CD14-positive monocyte (primary cell): Measurements from ENCODE around the gene BLID. TPM values are rescaled to one million over a fixed set of nuclear protein-coding genes. Genes with fewer than 3 reads are reported as not detected.

Experiments used
- DNase-seq, 3 donors: peaks; one replicate each; pipeline ENCODE4 v3.0.0-alpha.2; 2011 to 2022
- H2AFZ ChIP-seq: 2 replicates; pipeline ENCODE4 v1.6.0; 2012; ENCODE audit warnings: mild to moderate bottlenecking, low read depth, low read length, inconsistent platforms; ENCODE audit not compliant: insufficient read depth, poor library complexity, severe bottlenecking
- H3K27ac ChIP-seq, 2 donors: 1 replicate in 1 of 2; 2 replicates in 1 of 2; pipeline ENCODE4 v1.5.1; 2012 to 2013; ENCODE audit warnings: low read length in 2 of 2, control low read depth in 1 of 2, inconsistent platforms in 1 of 2, low read depth in 1 of 2, mild to moderate bottlenecking in 1 of 2
- H3K27me3 ChIP-seq, 2 donors: one replicate each; pipeline versions ENCODE4 v1.6.0 to v1.6.1; 2011 to 2013; ENCODE audit warnings: low read length in 2 of 2; ENCODE audit not compliant: control insufficient read depth in 2 of 2, insufficient read depth in 2 of 2
- H3K36me3 ChIP-seq, 2 donors: replicated peaks in 1 of 2; 1 replicate in 1 of 2; 2 replicates in 1 of 2; pipeline versions ENCODE4 v1.5.1 to v1.6.1; 2012 to 2013; ENCODE audit warnings: low read length in 2 of 2, control low read depth in 1 of 2, inconsistent platforms in 1 of 2, mild to moderate bottlenecking in 1 of 2; ENCODE audit not compliant: insufficient read depth in 2 of 2, control insufficient read depth in 1 of 2
- H3K4me1 ChIP-seq, 2 donors: 1 replicate in 1 of 2; 2 replicates in 1 of 2; pipeline versions ENCODE4 v1.5.1 to v1.6.1; 2012 to 2013; ENCODE audit warnings: low read length in 2 of 2, control low read depth in 1 of 2, inconsistent platforms in 1 of 2, mild to moderate bottlenecking in 1 of 2, moderate library complexity in 1 of 2; ENCODE audit not compliant: insufficient read depth in 2 of 2, control insufficient read depth in 1 of 2
- H3K4me2 ChIP-seq: replicated peaks from 2 replicates; pipeline ENCODE3; 2012; ENCODE audit warnings: low read length, moderate library complexity, mild to moderate bottlenecking; ENCODE audit not compliant: poor library complexity, severe bottlenecking; ENCODE audit errors: extremely low read depth
- H3K4me3 ChIP-seq, 3 experiments: fragments of 200-600 bp in 1 of 3; sonication (generic) in 1 of 3; replicated peaks in 1 of 3; 1 replicate in 2 of 3; 2 replicates in 1 of 3; pipeline ENCODE4 v1.5.1; 2011 to 2013; ENCODE audit warnings: low read length in 3 of 3, mild to moderate bottlenecking in 3 of 3, control low read depth in 2 of 3, low read depth in 2 of 3, inconsistent platforms in 1 of 3, moderate library complexity in 1 of 3
- H3K79me2 ChIP-seq: 2 replicates; pipeline ENCODE4 v1.6.0; 2012; ENCODE audit warnings: mild to moderate bottlenecking, control low read depth, inconsistent platforms, low read length, moderate library complexity; ENCODE audit not compliant: insufficient read depth
- H3K9ac ChIP-seq: 2 replicates; pipeline ENCODE4 v1.6.0; 2017; ENCODE audit warnings: low read length, mild to moderate bottlenecking; ENCODE audit not compliant: insufficient read depth, poor library complexity, severe bottlenecking
- H3K9me3 ChIP-seq, 2 donors: replicated peaks in 1 of 2; 1 replicate in 1 of 2; 2 replicates in 1 of 2; pipeline versions ENCODE4 v1.5.1 to v1.6.1; 2012 to 2013; ENCODE audit warnings: low read length in 2 of 2, control low read depth in 1 of 2; ENCODE audit not compliant: control insufficient read depth in 1 of 2, insufficient read depth in 1 of 2
- H4K20me1 ChIP-seq: 2 replicates; pipeline ENCODE4 v1.6.0; 2012; ENCODE audit warnings: mild to moderate bottlenecking, low read length, control low read depth, moderate library complexity; ENCODE audit not compliant: insufficient read depth
- H3K27ac Mint-ChIP-seq, 7 donors: one replicate each; pipeline ENCODE4 v1.8.0; 2020; ENCODE audit warnings: mild to moderate bottlenecking in 7 of 7, mixed read lengths in 7 of 7, moderate library complexity in 6 of 7, inconsistent platforms in 2 of 7
- H3K27me3 Mint-ChIP-seq, 3 donors: one replicate each; pipeline ENCODE4 v1.8.0; 2021 to 2022; ENCODE audit warnings: low read depth in 3 of 3, mild to moderate bottlenecking in 3 of 3, mixed read lengths in 3 of 3, moderate library complexity in 3 of 3, inconsistent platforms in 1 of 3
- H3K36me3 Mint-ChIP-seq, 2 donors: one replicate each; pipeline ENCODE4 v1.8.0; 2020; ENCODE audit warnings: mixed read lengths in 2 of 2, inconsistent platforms in 1 of 2, mild to moderate bottlenecking in 1 of 2
- H3K4me1 Mint-ChIP-seq: one replicate; pipeline ENCODE4 v1.8.0; 2020; ENCODE audit warnings: mild to moderate bottlenecking, mixed read lengths
- H3K4me3 Mint-ChIP-seq, 2 donors: one replicate each; pipeline ENCODE4 v1.8.0; 2020; ENCODE audit warnings: mild to moderate bottlenecking in 2 of 2, mixed read lengths in 2 of 2, moderate library complexity in 1 of 2
- H3K9me3 Mint-ChIP-seq, 7 donors: one replicate each; pipeline ENCODE4 v1.8.0; 2020 to 2022; ENCODE audit warnings: mixed read lengths in 7 of 7, mild to moderate bottlenecking in 6 of 7, moderate library complexity in 6 of 7, inconsistent platforms in 2 of 7
- WGBS: methylation state at CpG from one replicate; pipeline ENCODE4 v1.1.5; 2013; ENCODE audit warnings: missing lambda C conversion rate; ENCODE audit not compliant: insufficient coverage; 5-methylcytosine and 5-hydroxymethylcytosine counted together
- intact Hi-C, 2 donors: fragments of 100-400 bp; cut with micrococcal nuclease; formaldehyde crosslinking; loops; one replicate each; pipeline versions ENCODE4 v1.15.0 to v1.15.1; 2023
- polyA plus RNA-seq, 3 donors: library from polyadenylated mRNA; depleted of rRNA in 1 of 3; unstranded in 2 of 3; stranded (reverse) in 1 of 3; fragments of 300-500 nt in 2 of 3; fragments of >200 nt in 1 of 3; fragmentation: Illumina TruSeq in 2 of 3; gene quantifications; 1 replicate in 2 of 3; 2 replicates in 1 of 3; pipeline ENCODE4 v1.2.3, GENCODE V29; 2012 to 2021
- TF ChIP-seq, protein P1 (sequence below): fragments of 200-600 bp; IDR thresholded peaks from one replicate; pipeline ENCODE4 v1.8.0; 2022; ENCODE audit warnings: antibody characterized with exemption, mild to moderate bottlenecking

BLID gene
- polyA plus RNA-seq, 3 donors: not detected

GRCh38 chr11:122082205-122082604 is 33.8 kb downstream of the BLID start:
- no CpG with 5 or more reads among the region's 2 CpGs for WGBS

DNA sequence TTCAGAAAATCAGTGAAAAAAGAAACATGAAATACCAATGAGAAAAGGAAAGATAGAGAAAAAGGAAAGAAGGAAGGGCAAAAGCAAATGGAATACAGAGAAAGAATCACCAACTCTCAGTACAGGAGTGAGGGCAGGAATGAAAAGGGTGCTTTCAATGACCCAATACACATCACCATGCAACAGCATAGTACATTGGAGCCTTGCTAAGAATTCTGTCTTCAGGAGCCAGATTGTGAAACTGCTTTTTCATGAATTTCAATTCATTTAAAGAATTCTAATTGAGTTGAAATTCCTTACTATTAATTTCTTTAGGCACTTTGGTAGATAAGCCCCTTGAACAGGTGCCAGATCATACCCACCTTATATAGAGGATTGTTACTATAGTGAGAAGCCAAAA is 34.9 kb downstream of the BLID start:
- Histone ChIP-seq H3K4me2 (no peak overlapping the region), H3K79me2 (no peaks in the 10 kb centered on the region), H4K20me1 (no peaks in the 10 kb centered on the region), H3K36me3 (no peaks in the 10 kb centered on the region), H3K4me3 (no peak overlapping the region), H3K27me3 (no peaks in the 10 kb centered on the region), H3K27ac (no peak overlapping the region), H3K9ac (no peak overlapping the region), H2AFZ (no peak overlapping the region), H3K4me1 (no peaks in the 10 kb centered on the region), H3K9me3 (no peaks in the 10 kb centered on the region)
- Mint-ChIP-seq H3K36me3 (no peaks in the 10 kb centered on the region), H3K4me3 (no peak overlapping the region), H3K27me3 (peaks cover 0 to 11% (median 8%) of the 10 kb centered on the region in 3 donors), H3K27ac (no peak overlapping the region), H3K4me1 (no peaks in the 10 kb centered on the region), H3K9me3 (peaks cover 0 to 2% (median 0%) of the 10 kb centered on the region in 7 donors)
- TF ChIP-seq, protein P1, sequence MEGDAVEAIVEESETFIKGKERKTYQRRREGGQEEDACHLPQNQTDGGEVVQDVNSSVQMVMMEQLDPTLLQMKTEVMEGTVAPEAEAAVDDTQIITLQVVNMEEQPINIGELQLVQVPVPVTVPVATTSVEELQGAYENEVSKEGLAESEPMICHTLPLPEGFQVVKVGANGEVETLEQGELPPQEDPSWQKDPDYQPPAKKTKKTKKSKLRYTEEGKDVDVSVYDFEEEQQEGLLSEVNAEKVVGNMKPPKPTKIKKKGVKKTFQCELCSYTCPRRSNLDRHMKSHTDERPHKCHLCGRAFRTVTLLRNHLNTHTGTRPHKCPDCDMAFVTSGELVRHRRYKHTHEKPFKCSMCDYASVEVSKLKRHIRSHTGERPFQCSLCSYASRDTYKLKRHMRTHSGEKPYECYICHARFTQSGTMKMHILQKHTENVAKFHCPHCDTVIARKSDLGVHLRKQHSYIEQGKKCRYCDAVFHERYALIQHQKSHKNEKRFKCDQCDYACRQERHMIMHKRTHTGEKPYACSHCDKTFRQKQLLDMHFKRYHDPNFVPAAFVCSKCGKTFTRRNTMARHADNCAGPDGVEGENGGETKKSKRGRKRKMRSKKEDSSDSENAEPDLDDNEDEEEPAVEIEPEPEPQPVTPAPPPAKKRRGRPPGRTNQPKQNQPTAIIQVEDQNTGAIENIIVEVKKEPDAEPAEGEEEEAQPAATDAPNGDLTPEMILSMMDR: no peak
- intact Hi-C loops: no loop called here
- no peak for DNase-seq

More at GRCh38 chr11:122082205-122082604, 33.8 kb downstream of the BLID start:
- no peak for DNase-seq
- no peaks in the 10 kb centered on the region for H4K20me1 ChIP-seq
- H3K9me3 ChIP-seq: no peaks in the 10 kb centered on the region
- H3K9ac ChIP-seq: no peak overlapping the region
- TF ChIP-seq, protein P1: no peak
- peaks cover 0 to 12% (median 8%) of the 10 kb centered on the region in 3 donors for H3K27me3 Mint-ChIP-seq
- no peak overlapping the region for H3K27ac ChIP-seq
- no peaks in the 10 kb centered on the region for H3K79me2 ChIP-seq
- H3K4me1 Mint-ChIP-seq: no peaks in the 10 kb centered on the region
- no peak overlapping the region for H3K27ac Mint-ChIP-seq
- H3K4me1 ChIP-seq: no peaks in the 10 kb centered on the region
- H3K36me3 ChIP-seq: no peaks in the 10 kb centered on the region
- H3K36me3 Mint-ChIP-seq: no peaks in the 10 kb centered on the region
- H3K4me2 ChIP-seq: no peak overlapping the region
- H3K4me3 Mint-ChIP-seq: no peak overlapping the region
- intact Hi-C loops: no loop called here
- no peak overlapping the region for H2AFZ ChIP-seq
- peaks cover 0 to 2% (median 0%) of the 10 kb centered on the region in 7 donors for H3K9me3 Mint-ChIP-seq
- H3K4me3 ChIP-seq: no peak overlapping the region
- no peaks in the 10 kb centered on the region for H3K27me3 ChIP-seq
